ENCODE results near the gene ERICH3. TPM values are rescaled to one million over a fixed set of nuclear protein-coding genes. Genes with fewer than 3 reads are reported as not detected.

Gene ERICH3
- total RNA-seq, 1 donor from 2014 or later, result 2.8 TPM

DNA sequence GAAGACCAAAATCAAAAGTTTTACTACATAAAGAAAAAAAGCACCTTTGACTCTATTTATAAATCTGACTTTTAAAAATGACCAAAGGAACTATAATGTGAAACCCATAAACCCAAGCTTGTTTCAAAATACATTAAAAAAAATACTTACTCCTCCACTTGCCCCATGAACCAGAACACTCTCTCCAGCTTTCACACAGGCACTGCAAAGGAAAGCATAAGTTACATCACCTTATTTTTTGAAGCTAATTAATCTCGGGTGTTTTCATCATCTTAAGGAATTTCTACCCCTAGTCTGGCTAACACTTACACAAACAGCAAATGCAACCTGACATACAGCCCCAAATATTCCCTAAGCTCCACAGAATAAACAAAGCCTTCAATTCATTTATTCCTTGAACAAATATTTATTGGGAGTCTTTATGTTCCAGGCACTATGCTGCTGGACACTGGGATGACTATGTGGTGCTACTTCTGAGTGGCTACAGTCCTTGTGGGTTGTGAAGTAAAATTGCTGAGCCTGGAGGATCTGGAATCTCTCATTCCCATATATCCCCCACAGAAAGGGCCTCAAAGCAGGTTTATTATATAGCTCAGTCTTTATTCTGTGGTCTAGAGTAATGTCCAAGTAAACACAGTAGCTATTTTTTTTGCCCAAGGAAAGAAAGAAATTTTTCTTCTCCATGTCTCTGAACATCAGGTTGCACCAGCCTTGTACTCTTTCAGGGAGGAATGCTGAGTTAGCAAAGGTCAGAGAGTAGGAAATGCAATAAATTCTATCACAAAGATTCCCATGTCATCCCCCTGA, 41.0 kb upstream of the ERICH3 start:
- Mint-ChIP-seq H3K4me3 (ENCODE audit: unreplicated experiment) (no peak overlapping the region), H3K36me3 (ENCODE audit: low read depth, unreplicated experiment) (peaks cover 8% of the 10 kb centered on the region), H3K27me3 (ENCODE audit: unreplicated experiment) (no peaks in the 10 kb centered on the region), H3K9me3 (ENCODE audit: unreplicated experiment) (no peaks in the 10 kb centered on the region), H3K27ac (ENCODE audit: unreplicated experiment) (no peak overlapping the region), H3K4me1 (ENCODE audit: unreplicated experiment) (no peaks in the 10 kb centered on the region)
- TF ChIP-seq, protein P1, sequence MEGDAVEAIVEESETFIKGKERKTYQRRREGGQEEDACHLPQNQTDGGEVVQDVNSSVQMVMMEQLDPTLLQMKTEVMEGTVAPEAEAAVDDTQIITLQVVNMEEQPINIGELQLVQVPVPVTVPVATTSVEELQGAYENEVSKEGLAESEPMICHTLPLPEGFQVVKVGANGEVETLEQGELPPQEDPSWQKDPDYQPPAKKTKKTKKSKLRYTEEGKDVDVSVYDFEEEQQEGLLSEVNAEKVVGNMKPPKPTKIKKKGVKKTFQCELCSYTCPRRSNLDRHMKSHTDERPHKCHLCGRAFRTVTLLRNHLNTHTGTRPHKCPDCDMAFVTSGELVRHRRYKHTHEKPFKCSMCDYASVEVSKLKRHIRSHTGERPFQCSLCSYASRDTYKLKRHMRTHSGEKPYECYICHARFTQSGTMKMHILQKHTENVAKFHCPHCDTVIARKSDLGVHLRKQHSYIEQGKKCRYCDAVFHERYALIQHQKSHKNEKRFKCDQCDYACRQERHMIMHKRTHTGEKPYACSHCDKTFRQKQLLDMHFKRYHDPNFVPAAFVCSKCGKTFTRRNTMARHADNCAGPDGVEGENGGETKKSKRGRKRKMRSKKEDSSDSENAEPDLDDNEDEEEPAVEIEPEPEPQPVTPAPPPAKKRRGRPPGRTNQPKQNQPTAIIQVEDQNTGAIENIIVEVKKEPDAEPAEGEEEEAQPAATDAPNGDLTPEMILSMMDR (IDR thresholded peaks at IDR 0.05; ENCODE audit: unreplicated experiment), result no peak
- no peak for DNase-seq (ENCODE audit: low spot score)

DNA sequence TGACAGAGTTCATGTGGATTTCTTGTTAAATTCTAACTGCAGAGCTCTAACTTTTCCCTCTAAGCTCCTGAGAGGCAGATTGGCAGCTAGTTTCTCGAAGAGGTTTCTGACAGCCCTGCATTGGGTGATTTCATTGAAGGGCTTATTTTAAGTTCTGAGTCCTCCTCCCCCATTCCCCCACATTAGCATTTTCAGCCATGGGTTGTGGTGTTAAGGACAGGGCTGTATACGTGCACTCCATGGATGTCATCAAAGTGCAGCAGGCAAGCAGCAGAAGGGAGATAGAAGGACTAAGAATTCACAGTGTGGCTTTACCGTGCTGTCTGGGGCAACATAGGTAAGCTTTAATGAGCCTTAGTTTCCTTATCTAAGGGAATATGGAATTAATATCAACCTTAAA, 40.3 kb upstream of the ERICH3 start:
- H3K27ac Mint-ChIP-seq (ENCODE audit: unreplicated experiment), result no peak overlapping the region
- H3K27me3 Mint-ChIP-seq (ENCODE audit: unreplicated experiment), result no peaks in the 10 kb centered on the region
- no peaks in the 10 kb centered on the region for H3K9me3 Mint-ChIP-seq (ENCODE audit: unreplicated experiment)
- H3K36me3 Mint-ChIP-seq (ENCODE audit: low read depth, unreplicated experiment), result peaks cover 10% of the 10 kb centered on the region
- no peaks in the 10 kb centered on the region for H3K4me1 Mint-ChIP-seq (ENCODE audit: unreplicated experiment)
- no peak for DNase-seq (ENCODE audit: low spot score)
- TF ChIP-seq, protein P1 (IDR thresholded peaks at IDR 0.05; ENCODE audit: unreplicated experiment), result no peak
- no peak overlapping the region for H3K4me3 Mint-ChIP-seq (ENCODE audit: unreplicated experiment)

DNA sequence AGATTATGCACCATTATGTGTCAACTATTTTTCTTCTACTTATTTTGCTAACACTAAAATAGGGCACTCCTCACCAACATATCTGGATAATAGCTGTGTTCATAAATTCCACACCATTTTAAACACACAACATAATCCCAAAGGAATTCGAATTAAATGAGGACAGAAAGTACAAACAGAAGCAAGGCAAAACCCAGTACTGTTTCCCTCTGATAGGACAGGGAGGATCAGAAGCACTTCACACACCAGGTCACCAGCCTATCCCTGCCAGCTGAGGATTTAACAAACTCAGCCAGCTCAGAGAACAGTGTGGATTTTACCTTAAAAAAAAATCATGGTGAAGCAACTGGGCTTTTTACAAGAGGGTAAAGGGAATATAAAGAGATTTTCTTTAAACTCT, 39.3 kb upstream of the ERICH3 start:
- H3K27ac Mint-ChIP-seq (ENCODE audit: unreplicated experiment), result no peak overlapping the region

DNA sequence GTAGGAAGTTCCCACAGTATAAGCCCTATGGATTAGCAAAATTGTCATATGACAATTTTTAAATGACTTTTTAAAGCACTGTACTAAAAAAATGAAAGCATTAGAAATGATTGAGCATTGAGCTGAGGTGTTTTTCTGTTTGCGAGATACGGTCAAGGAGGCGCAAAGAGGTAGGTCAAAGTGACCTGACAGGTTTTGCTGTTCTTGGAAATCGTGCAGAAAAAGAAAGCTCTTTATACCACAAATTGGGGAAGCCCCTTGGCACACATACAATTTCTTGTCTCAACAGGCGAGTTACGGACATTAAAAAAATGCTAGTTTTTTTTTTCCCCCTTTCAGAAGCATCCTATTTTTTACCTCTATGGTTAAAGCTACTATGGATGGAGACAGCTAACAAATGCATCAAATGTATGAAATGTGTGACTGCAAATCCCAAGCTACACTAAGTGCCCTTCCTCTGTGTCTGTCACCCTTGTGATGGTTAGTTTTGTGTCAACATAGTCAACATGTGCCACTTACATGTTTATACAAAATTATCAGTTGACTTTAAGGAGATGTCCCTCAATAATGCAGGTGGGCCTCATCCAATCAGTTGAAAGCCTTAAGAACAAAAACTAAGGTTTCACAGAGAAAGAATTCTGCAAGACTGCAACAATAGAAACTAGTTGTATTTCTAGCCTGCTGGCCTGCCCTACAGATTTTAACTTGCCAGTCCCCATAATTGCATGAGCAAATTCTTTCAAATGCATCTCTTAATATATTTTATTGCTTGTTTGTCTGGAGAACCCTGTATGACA, 30.0 kb upstream of the ERICH3 start:
- TF ChIP-seq, protein P1 (IDR thresholded peaks at IDR 0.05; ENCODE audit: unreplicated experiment), result no peak
- no peak overlapping the region for H3K4me3 Mint-ChIP-seq (ENCODE audit: unreplicated experiment)
- H3K27me3 Mint-ChIP-seq (ENCODE audit: unreplicated experiment), result no peaks in the 10 kb centered on the region
- no peak overlapping the region for H3K27ac Mint-ChIP-seq (ENCODE audit: unreplicated experiment)
- no peaks in the 10 kb centered on the region for H3K4me1 Mint-ChIP-seq (ENCODE audit: unreplicated experiment)
- DNase-seq (ENCODE audit: low spot score), result no peak
- no peaks in the 10 kb centered on the region for H3K9me3 Mint-ChIP-seq (ENCODE audit: unreplicated experiment)
- H3K36me3 Mint-ChIP-seq (ENCODE audit: low read depth, unreplicated experiment), result no peaks in the 10 kb centered on the region

More for the DNA sequence above, 39.3 kb upstream of the ERICH3 start:
- peaks cover 11% of the 10 kb centered on the region for H3K36me3 Mint-ChIP-seq (ENCODE audit: low read depth, unreplicated experiment)
- H3K4me1 Mint-ChIP-seq (ENCODE audit: unreplicated experiment), result no peaks in the 10 kb centered on the region
- no peaks in the 10 kb centered on the region for H3K27me3 Mint-ChIP-seq (ENCODE audit: unreplicated experiment)
- H3K4me3 Mint-ChIP-seq (ENCODE audit: unreplicated experiment), result no peak overlapping the region
- no peak for DNase-seq (ENCODE audit: low spot score)
- TF ChIP-seq, protein P1 (IDR thresholded peaks at IDR 0.05; ENCODE audit: unreplicated experiment), result no peak
- H3K9me3 Mint-ChIP-seq (ENCODE audit: unreplicated experiment), result no peaks in the 10 kb centered on the region

DNA sequence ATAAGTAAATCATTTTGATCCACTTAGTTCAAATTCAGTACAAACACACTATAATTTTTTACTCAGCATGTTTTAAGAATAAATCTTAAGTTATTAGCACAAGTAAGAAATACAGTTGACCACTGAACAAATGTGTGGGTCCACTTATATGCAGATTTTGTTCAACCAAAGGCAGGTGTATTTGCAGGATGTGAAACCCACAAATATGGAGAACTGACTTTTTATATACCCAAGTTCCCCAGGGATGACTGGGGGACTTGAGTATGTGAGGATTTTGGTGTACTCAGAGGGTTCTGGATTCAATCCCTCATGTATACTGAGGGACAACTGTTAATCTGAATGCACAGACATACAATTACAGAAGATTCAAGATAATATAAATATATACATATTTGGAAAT, 25.7 kb upstream of the ERICH3 start:
- H3K9me3 Mint-ChIP-seq (ENCODE audit: unreplicated experiment), result no peaks in the 10 kb centered on the region
- H3K4me3 Mint-ChIP-seq (ENCODE audit: unreplicated experiment), result no peak overlapping the region
- no peaks in the 10 kb centered on the region for H3K27me3 Mint-ChIP-seq (ENCODE audit: unreplicated experiment)
- no peak overlapping the region for H3K27ac Mint-ChIP-seq (ENCODE audit: unreplicated experiment)
- DNase-seq (ENCODE audit: low spot score), result no peak
- H3K36me3 Mint-ChIP-seq (ENCODE audit: low read depth, unreplicated experiment), result no peaks in the 10 kb centered on the region
- TF ChIP-seq, protein P1 (IDR thresholded peaks at IDR 0.05; ENCODE audit: unreplicated experiment), result no peak
- H3K4me1 Mint-ChIP-seq (ENCODE audit: unreplicated experiment), result no peaks in the 10 kb centered on the region
